CD4-positive, alpha-beta T cell treated with Interleukin-17A for 1 hour (primary cell): ENCODE measurements around the gene CTNNA1.
A peak's percentile ranks its signal among the peaks of the same experiment; 100 is the strongest.

ENCODE experiments used
- DNase-seq: peaks from one replicate; pipeline ENCODE4 v3.0.0-alpha.2; 2020

CTNNA1 gene

DNA sequence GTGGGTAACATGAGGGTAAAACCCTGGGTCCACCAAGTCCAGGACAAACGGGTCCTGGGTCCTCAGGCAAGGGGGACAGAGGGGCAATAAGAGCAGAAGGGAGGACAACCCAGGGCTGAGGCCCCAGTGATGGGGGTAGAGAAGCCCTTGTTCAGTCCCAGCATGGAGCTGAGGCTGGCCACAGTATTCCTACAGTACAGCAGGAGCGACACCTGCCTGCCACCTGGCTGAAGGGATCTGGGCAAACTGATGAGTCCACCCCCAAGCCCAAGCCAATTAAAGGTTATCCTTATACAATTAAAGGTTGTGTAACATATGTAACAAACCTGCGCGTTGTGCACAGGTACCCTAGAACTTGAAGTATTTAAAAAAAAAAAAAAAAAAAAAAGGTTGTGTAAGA lies 219.6 kb downstream of the CTNNA1 start:
- DNase-seq, result no peak

DNA sequence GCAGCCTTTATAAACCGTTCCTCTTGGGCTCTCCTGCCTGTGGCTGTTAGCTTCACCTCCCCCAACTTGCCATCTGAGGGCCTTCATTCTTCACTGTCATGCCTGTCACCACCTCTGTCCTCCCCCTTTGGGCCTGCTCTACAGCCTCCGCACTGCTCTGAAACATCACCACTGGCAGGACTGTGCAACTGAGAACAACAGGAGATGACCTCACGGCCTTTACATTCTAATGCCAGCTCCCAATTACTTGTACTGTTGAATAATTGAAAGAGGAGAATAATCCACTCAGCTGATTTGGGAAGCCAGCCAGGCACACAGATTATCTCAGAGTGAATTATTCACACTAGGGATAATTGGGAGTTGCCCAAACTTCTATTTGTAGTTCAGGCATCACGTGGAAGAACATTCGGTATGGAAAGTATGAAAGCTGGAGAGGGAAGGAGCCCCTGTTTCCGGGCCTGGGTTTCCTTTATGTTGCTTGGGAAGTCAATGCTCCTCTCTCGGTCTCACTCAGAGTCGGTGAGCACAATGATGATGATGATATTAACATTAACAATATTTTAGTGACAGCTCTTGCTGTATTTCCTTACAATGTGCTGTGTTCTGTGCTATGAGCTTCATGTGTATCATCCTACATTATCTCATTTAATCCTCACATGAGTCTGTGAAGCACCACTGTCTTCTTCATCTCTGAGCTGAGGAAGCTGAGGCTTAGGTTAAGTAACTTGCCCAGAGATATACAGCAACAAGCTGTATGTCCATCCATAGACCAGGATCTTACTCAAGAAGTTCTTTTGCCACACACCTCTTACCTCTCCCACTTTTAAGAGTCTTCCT lies 221.2 kb downstream of the CTNNA1 start:
- no peak for DNase-seq

DNA sequence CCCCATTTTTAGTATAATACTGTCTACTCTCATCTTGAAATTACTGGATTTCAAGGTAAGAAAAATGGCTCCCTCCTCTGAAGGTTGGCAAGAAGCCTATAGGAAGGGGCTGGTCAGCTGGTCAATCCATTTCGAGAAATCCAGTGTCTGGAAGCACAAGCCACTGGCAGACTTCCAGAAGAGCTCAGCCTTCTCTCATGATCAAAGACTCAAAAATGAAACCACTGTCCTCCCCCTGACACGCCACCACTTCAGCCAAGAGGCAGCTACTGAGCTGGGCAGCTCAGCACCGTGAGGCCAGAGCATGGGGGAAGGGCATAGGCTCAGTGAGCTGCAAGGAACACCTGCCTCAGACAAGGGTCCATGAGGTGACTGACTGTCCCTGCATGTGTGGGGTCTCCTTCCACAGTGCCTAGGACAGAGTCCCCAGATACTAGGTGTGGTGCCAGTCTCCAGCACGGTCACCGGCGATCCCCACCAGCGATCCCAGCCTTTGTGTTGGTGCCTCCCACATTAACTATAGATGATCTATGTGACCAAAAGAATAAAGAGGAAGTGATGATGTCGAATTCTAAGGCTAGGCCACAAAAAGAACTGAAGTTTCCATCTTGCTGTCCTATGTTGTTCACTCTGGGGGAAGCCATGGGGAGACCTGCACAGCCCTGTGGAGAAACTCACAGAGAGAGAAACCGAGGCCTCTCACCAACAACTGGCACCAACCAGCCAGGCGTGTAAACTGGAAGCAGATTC lies 222.0 kb downstream of the CTNNA1 start:
- no peak for DNase-seq

DNA sequence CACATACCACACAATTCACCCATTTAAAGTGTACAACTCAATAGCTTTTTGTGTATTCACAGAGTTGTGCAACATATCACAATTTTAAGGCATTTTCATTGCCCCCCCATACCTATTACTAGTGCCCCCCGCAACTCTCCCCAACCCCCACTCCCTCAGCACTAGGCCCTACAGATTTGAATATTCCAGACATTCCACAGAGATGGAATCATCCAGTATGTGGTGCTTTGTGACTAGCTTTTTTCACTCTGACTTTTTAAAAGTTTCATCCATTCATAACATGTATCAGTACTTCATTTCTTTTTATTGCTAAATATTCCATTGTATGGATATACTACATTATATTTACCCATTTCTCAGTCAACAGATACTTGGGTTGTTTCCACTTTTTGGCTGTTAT lies 224.9 kb downstream of the CTNNA1 start:
- DNase-seq, result no peak

DNA sequence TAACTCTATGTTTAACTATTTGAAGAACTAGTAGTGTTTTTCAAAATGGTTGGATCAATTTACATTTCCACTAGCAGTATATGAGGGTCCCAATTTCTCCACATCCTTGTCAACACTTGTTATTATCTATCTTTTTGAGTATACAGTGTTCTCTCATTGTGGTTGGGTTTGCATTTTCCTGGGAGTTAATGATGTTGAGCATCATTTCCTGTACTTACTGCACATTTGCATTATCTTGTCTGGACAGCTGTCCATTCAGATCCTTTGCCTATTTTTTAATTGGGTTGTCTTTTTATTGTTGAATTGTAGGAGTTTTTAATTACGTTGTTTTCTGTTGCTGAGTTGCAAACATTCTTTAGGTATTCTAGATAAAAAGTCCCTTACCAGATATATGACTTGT lies 225.4 kb downstream of the CTNNA1 start:
- DNase-seq, result no peak

DNA sequence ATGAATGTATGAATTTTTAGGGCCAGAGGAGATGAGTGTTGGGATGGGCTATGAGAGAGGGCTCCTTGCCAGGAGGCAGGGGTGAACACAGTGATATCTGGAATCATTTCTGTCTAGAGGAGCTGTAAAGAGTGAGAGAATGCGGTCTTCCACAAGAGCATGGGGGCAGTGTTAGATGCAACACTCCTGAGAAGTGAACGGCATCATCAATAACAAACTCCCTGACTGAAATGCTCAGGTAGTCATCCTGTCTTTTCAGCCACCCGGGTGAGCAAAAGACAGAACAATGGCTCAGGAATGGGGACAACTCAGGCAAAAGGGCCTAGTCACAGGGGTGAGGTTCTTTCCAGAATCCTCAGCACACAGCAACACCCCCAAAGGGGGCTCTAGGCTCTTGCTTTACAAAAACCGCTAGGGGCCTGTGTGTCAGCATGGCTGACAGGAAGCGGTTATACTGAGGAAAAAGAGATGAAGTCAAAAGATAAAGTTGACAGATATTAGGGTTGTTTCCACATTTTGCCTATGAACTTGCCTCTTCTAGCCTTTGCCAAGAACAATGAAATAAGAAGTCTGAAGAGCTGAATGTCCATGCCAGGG lies 226.6 kb downstream of the CTNNA1 start:
- peak; percentile 32 for DNase-seq

DNA sequence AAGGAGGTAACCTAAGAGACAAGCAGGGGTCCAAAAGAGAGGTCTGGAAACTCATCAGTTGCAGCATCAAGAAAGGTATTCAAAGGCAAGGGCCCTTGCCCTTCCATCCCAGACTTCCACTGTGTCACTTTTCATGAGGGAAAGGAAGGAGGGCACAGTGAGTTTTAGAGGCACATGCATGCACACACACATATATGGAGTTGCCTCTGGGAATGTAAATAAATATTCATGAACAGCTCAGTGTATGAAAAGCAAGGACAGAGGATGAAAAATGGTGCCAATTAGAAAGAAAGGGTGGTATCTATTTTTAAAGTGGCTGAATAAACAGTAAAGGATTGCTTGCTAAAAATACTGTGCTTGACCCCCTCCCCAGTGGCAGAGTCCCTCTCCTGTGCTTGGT lies 227.2 kb downstream of the CTNNA1 start:
- DNase-seq, result no peak

DNA sequence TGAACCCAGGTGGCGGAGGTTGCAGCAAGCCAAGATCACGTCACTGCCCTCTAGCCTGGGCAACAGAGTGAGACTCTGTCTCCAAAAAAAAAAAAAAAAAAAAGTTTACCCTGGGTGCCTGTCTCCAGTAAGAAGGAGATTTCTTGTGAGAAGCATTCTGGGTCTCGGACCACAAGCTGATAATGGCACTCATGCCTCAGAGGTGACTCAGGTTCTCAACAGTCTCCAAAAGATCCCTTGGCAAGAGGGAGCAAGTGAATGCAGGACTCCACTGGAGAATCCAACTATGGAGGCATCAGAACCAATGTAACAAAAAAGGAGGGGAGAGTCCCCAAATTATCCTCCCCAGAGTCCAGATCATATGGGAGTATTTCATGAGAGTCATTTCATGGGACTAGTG lies 227.9 kb downstream of the CTNNA1 start:
- DNase-seq, result no peak

DNA sequence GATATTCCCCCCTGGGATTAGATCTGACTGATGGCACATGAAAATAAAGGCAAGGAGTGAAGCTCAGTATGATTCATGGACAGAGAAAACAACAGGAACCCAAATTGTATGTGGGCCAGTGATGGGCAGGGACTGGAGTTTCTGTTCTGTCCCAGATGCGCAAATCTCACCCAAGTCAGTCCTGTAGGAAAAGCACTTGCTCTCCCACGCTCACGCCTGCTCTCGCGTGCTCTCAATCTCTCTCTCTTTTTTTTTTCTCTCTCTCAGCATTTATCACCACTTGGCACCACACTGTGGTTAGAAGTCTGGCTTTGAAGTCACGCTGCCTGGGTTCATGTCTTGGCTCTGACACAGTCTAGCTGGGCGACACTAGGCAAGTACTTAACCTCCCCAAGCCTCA lies 228.4 kb downstream of the CTNNA1 start:
- DNase-seq, result peak; percentile 33

DNA sequence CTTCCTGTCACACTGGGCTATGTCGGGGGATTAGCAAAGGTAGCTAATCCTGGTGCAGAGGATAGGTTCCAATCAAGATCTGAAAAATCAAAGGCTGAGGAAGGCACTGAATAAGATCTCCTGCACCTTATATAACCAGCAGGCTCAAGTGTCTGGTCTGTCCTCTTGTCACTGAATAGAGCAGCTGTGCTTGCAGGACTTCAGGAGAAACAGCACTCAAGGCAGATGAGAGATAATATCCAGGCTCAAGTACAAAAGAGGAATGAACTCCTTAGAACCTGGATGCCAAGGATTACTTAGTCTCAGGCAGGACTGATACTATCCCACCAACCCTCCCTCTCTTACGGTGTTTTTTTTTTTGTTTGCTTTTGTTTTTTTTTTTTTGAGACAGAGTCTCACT lies 230.8 kb downstream of the CTNNA1 start:
- no peak for DNase-seq
